Coronary artery (tissue), 2 donors: Measurements from ENCODE around the gene PUM1.
"Not testable (repeated sequence)": the region's sequence is repeated elsewhere in the genome, so short reads cannot be mapped to it uniquely, and the experiment has no call there.

Experiments used
- DNase-seq: peaks from one replicate; pipeline ENCODE4 v3.0.0-alpha.2; 2017; ENCODE audit warnings: low spot score
- H3K27ac ChIP-seq, 2 donors: fragments of 200-600 bp; sonication (generic); one replicate each; pipeline ENCODE4 v1.5.1; 2016 to 2019
- H3K4me3 ChIP-seq: fragments of 200-600 bp; sonication (generic); 2 replicates; pipeline ENCODE4 v1.5.1; 2016; ENCODE audit warnings: mild to moderate bottlenecking, moderate library complexity
- TF ChIP-seq, protein P1 (sequence below): fragments of 200-600 bp; sonication (generic); IDR thresholded peaks from one replicate; pipeline ENCODE4 v1.5.1; 2019; ENCODE audit warnings: antibody characterized with exemption

Gene PUM1

DNA sequence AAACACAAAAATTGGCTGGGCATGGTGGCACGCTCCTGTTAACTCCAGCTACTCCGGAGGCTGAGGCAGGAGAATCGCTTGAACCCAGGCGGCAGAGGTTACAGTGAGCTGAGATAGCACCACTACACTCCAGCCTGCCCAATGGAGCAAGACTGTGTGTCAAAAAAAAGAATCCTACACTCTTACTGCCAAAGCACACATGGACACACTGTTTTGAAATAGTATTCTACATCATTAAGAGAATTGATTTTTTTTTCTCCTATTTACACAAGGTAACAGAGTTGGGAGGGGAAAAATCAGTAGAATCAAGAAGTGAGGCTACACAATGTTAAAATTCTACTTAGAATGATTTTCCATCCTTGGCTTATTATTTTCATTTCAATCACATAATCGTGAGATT is 114.8 kb downstream of the PUM1 start:
- Histone ChIP-seq H3K4me3 (no peak overlapping the region), H3K27ac (no peak overlapping the region)
- DNase-seq = no peak
- TF ChIP-seq, protein P1, sequence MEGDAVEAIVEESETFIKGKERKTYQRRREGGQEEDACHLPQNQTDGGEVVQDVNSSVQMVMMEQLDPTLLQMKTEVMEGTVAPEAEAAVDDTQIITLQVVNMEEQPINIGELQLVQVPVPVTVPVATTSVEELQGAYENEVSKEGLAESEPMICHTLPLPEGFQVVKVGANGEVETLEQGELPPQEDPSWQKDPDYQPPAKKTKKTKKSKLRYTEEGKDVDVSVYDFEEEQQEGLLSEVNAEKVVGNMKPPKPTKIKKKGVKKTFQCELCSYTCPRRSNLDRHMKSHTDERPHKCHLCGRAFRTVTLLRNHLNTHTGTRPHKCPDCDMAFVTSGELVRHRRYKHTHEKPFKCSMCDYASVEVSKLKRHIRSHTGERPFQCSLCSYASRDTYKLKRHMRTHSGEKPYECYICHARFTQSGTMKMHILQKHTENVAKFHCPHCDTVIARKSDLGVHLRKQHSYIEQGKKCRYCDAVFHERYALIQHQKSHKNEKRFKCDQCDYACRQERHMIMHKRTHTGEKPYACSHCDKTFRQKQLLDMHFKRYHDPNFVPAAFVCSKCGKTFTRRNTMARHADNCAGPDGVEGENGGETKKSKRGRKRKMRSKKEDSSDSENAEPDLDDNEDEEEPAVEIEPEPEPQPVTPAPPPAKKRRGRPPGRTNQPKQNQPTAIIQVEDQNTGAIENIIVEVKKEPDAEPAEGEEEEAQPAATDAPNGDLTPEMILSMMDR = no peak

DNA sequence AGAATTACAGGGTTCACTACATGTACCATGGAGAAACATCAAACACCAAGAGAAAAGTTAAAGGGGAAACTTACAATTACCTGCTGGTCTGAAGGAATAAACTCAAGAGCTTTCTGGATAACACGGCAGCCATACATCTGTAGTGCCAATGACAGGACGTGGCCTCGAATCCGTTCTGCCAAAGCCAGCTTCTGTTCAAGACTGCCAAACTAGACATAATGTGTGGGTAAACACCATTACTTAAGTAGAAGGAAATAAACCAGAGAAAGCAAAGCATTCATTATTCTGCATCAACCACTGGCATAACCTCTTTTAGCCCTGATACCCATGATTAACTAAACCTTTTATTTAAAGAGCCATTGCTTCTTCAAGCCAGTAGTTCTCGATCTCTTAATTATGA is 115.5 kb downstream of the PUM1 start:
- TF ChIP-seq, protein P1 = no peak
- DNase-seq = no peak
- Histone ChIP-seq H3K4me3 (no peak overlapping the region), H3K27ac (no peak overlapping the region)

DNA sequence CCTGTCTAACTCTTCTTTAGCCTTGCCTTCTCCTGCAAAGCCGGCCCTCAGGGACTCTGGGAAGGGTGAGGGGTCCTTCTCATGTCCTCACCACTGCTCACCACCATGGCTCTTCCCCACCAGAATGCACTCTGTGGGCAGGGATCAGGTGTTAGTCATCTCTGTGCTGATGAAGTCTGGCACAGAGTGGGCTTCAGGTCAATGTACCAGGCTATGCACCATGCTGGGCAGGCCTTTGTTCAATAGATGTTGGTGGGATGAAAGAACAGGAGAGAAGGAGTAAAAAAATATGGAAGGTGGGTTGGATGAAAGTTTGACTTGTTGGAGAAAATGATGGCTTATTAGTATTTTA is 116.1 kb downstream of the PUM1 start:
- H3K27ac ChIP-seq, DNase-seq, H3K4me3 ChIP-seq: not testable (repeated sequence)

DNA sequence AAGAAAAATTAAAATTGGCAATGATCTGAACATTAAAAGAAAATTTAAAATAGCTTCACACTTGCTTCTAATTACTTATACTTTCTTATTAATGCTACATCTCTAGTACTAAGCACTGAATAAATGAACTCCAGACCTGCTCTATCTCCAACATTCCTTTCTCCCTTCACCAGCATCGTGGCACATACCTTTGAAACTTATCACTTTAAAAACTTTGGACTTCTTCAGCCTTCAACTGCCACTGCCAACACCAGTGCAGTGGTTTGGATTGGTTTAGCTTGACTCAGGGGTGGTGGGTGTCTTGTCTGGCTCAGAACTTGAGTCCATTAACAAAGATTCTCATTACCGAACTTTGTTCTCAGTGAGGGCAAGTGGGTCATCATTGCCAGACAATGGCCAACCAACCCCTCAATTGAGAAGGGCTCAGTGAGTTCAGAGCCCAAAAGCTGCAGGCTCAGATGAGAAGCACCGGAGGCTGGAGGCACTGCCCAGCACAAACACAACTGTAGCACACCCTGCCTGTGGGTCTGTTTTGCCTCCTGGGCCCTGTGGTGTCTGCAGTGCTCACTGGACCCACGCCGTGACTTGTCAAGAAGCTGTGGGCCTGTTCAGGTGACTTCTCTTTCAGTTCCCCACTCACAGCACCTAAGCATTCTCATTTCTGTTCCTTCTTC is 116.6 kb downstream of the PUM1 start:
- not testable (repeated sequence) for H3K4me3 ChIP-seq, H3K27ac ChIP-seq, DNase-seq

GRCh38 chr1:30948278-30948677 is 117.2 kb downstream of the PUM1 start:
- DNase-seq = no peak
- TF ChIP-seq, protein P1 = no peak
- no peak overlapping the region for H3K27ac ChIP-seq
- H3K4me3 ChIP-seq = no peak overlapping the region

- H3K4me3 ChIP-seq = no peak overlapping the region
- no peak for DNase-seq
- TF ChIP-seq, protein P1 = no peak
- no peak overlapping the region for H3K27ac ChIP-seq
These were observed 118.3 kb downstream of the PUM1 start for GRCh38 chr1:30947212-30947611.

DNA sequence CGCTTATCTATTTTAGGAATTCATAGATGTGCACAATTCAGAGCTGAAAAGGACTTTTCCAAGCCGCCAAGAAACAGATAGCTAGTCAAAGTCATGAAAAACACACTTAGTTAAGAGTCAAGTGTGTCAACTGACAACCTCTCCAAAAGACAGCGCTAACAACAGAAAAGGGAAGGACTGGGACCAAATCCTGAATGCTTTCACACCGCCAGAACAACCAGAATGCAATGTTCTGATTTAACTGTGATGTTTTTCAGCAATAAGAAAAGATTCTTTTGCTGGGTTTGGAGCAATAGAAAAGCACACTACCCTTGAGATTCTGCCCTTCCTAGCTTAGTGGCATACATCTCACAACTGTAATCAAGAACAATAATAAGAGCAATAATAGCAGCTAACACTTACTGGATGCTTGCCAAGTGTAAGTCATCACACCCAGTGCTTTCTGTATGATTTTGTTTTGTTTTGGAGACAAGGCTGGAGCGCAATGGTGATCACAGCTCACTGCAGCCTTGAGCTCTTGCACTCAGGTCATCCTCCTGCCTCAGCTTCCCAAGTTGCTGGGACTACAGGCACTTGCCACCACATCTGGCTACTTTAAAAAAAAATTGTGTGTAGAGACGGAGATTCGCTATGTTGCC is 123.1 kb downstream of the PUM1 start:
- no peak overlapping the region for H3K4me3 ChIP-seq
- no peak for DNase-seq
- TF ChIP-seq, protein P1 = no peak
- H3K27ac ChIP-seq = no peak overlapping the region

- no peak for DNase-seq
- no peak overlapping the region for H3K4me3 ChIP-seq
- TF ChIP-seq, protein P1 = no peak
- H3K27ac ChIP-seq = no peak overlapping the region
These were observed 125.0 kb downstream of the PUM1 start for GRCh38 chr1:30940541-30940940.
